ENCODE measurements around the gene NUPR1. TPM values are rescaled to one million over a fixed set of nuclear protein-coding genes. Genes with fewer than 3 reads are reported as not detected.

Gene NUPR1
- total and polyA plus RNA-seq, 2 of the 13 experiments (the other 11 are each of a cell fraction or from before 2014, with no cell fraction given): 18.0 to 25.6 TPM

DNA sequence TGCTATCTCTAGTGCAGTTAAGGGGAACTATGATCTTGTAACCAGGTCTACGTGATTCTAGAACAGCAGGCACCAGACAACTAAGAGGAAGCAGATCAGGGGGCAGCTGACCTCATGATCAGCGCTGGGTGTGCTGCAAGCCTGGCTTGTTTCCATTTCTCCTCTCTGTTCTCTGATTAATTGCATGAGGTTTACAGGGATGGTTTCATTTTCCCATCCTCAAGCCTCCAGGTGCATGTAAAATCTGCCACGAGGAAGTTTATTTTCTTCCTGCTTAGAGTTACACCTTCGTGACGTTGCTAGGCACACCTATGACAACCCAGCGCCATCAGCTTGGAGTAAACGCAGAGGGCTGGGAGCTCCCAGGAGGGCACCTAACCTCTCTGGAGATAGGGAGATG, 4.3 kb upstream of the NUPR1 start (continued):
- TF ChIP-seq ZNF878 (CRISPR knock-in tag; IDR thresholded peaks at IDR 0.05) (no peak), PLRG1 (conservative IDR thresholded peaks at IDR 0.05) (no peak), ZNF891 (CRISPR knock-in tag; IDR thresholded peaks at IDR 0.05) (no peak), ZC3H4 (CRISPR knock-in tag; IDR thresholded peaks at IDR 0.05; ENCODE audit: borderline replicate concordance) (no peak), TOPORS (CRISPR knock-in tag; IDR thresholded peaks at IDR 0.05) (no peak), ZNF792 (CRISPR knock-in tag; IDR thresholded peaks at IDR 0.05) (no peak), ZNF766 (CRISPR knock-in tag; IDR thresholded peaks at IDR 0.05; ENCODE audit: borderline replicate concordance) (no peak), ZNF256 (CRISPR knock-in tag; conservative IDR thresholded peaks at IDR 0.05) (no peak), NCOR1 (IDR thresholded peaks at IDR 0.05; ENCODE audit: borderline replicate concordance, low read length) (no peak)
- TF ChIP-seq, protein P1, sequence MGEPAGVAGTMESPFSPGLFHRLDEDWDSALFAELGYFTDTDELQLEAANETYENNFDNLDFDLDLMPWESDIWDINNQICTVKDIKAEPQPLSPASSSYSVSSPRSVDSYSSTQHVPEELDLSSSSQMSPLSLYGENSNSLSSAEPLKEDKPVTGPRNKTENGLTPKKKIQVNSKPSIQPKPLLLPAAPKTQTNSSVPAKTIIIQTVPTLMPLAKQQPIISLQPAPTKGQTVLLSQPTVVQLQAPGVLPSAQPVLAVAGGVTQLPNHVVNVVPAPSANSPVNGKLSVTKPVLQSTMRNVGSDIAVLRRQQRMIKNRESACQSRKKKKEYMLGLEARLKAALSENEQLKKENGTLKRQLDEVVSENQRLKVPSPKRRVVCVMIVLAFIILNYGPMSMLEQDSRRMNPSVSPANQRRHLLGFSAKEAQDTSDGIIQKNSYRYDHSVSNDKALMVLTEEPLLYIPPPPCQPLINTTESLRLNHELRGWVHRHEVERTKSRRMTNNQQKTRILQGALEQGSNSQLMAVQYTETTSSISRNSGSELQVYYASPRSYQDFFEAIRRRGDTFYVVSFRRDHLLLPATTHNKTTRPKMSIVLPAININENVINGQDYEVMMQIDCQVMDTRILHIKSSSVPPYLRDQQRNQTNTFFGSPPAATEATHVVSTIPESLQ (CRISPR knock-in tag; conservative IDR thresholded peaks at IDR 0.05): no peak
- TF ChIP-seq, protein P2, sequence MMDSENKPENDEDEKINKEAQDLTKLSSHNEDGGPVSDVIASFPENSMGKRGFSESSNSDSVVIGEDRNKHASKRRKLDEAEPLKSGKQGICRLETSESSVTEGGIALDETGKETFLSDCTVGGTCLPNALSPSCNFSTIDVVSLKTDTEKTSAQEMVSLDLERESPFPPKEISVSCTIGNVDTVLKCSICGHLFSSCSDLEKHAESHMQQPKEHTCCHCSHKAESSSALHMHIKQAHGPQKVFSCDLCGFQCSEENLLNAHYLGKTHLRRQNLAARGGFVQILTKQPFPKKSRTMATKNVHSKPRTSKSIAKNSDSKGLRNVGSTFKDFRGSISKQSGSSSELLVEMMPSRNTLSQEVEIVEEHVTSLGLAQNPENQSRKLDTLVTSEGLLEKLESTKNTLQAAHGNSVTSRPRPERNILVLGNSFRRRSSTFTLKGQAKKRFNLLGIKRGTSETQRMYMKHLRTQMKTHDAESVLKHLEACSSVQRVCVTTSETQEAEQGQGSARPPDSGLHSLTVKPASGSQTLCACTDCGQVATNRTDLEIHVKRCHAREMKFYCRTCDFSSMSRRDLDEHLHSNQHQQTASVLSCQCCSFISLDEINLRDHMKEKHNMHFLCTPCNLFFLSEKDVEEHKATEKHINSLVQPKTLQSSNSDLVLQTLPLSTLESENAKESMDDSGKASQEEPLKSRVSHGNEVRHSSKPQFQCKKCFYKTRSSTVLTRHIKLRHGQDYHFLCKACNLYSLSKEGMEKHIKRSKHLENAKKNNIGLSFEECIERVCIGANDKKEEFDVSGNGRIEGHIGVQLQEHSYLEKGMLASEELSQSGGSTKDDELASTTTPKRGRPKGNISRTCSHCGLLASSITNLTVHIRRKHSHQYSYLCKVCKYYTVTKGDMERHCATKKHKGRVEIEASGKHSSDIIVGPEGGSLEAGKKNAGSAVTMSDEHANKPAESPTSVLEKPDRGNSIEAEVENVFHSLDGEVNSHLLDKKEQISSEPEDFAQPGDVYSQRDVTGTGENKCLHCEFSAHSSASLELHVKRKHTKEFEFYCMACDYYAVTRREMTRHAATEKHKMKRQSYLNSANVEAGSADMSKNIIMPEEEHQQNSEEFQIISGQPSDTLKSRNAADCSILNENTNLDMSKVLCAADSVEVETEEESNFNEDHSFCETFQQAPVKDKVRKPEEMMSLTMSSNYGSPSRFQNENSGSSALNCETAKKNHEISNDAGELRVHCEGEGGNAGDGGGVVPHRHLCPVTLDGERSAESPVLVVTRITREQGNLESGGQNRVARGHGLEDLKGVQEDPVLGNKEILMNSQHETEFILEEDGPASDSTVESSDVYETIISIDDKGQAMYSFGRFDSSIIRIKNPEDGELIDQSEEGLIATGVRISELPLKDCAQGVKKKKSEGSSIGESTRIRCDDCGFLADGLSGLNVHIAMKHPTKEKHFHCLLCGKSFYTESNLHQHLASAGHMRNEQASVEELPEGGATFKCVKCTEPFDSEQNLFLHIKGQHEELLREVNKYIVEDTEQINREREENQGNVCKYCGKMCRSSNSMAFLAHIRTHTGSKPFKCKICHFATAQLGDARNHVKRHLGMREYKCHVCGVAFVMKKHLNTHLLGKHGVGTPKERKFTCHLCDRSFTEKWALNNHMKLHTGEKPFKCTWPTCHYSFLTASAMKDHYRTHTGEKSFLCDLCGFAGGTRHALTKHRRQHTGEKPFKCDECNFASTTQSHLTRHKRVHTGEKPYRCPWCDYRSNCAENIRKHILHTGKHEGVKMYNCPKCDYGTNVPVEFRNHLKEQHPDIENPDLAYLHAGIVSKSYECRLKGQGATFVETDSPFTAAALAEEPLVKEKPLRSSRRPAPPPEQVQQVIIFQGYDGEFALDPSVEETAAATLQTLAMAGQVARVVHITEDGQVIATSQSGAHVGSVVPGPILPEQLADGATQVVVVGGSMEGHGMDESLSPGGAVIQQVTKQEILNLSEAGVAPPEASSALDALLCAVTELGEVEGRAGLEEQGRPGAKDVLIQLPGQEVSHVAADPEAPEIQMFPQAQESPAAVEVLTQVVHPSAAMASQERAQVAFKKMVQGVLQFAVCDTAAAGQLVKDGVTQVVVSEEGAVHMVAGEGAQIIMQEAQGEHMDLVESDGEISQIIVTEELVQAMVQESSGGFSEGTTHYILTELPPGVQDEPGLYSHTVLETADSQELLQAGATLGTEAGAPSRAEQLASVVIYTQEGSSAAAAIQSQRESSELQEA (CRISPR knock-in tag; IDR thresholded peaks at IDR 0.05; ENCODE audit: not compliant biosample characterization): no peak
- TF ChIP-seq, protein P3, sequence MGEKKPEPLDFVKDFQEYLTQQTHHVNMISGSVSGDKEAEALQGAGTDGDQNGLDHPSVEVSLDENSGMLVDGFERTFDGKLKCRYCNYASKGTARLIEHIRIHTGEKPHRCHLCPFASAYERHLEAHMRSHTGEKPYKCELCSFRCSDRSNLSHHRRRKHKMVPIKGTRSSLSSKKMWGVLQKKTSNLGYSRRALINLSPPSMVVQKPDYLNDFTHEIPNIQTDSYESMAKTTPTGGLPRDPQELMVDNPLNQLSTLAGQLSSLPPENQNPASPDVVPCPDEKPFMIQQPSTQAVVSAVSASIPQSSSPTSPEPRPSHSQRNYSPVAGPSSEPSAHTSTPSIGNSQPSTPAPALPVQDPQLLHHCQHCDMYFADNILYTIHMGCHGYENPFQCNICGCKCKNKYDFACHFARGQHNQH (CRISPR knock-in tag; IDR thresholded peaks at IDR 0.05): no peak
- TF ChIP-seq, protein P4, sequence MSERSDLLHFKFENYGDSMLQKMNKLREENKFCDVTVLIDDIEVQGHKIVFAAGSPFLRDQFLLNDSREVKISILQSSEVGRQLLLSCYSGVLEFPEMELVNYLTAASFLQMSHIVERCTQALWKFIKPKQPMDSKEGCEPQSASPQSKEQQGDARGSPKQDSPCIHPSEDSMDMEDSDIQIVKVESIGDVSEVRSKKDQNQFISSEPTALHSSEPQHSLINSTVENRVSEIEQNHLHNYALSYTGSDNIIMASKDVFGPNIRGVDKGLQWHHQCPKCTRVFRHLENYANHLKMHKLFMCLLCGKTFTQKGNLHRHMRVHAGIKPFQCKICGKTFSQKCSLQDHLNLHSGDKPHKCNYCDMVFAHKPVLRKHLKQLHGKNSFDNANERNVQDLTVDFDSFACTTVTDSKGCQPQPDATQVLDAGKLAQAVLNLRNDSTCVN (CRISPR knock-in tag; IDR thresholded peaks at IDR 0.05; ENCODE audit: borderline replicate concordance): no peak
- TF ChIP-seq, protein P5, sequence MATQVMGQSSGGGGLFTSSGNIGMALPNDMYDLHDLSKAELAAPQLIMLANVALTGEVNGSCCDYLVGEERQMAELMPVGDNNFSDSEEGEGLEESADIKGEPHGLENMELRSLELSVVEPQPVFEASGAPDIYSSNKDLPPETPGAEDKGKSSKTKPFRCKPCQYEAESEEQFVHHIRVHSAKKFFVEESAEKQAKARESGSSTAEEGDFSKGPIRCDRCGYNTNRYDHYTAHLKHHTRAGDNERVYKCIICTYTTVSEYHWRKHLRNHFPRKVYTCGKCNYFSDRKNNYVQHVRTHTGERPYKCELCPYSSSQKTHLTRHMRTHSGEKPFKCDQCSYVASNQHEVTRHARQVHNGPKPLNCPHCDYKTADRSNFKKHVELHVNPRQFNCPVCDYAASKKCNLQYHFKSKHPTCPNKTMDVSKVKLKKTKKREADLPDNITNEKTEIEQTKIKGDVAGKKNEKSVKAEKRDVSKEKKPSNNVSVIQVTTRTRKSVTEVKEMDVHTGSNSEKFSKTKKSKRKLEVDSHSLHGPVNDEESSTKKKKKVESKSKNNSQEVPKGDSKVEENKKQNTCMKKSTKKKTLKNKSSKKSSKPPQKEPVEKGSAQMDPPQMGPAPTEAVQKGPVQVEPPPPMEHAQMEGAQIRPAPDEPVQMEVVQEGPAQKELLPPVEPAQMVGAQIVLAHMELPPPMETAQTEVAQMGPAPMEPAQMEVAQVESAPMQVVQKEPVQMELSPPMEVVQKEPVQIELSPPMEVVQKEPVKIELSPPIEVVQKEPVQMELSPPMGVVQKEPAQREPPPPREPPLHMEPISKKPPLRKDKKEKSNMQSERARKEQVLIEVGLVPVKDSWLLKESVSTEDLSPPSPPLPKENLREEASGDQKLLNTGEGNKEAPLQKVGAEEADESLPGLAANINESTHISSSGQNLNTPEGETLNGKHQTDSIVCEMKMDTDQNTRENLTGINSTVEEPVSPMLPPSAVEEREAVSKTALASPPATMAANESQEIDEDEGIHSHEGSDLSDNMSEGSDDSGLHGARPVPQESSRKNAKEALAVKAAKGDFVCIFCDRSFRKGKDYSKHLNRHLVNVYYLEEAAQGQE (IDR thresholded peaks at IDR 0.05; ENCODE audit: borderline replicate concordance in 1 of 2, low read depth in 1 of 2, low read length in 2 of 2): no peak
